HCT116 (cell line): Measurements from ENCODE around the gene SLC16A7. TPM values are rescaled to one million over a fixed set of nuclear protein-coding genes. Genes with fewer than 3 reads are reported as not detected.

Experiments used
- ATAC-seq: fragments of 200-7000 bp; cut with Tn5 transposase; 2 replicates; pipeline ENCODE4 v1.9.1; 2020; ENCODE audit warnings: mild to moderate bottlenecking, moderate library complexity
- BruUV-seq: library from RNA; stranded (reverse); fragments of 400-500 nt; replicated peaks from 2 replicates; lab custom pipeline; 2021; lab: Mats Ljungman, UMichigan
- CTCF ChIA-PET: fragments of 300-600 bp; sonication (Branson Sonifier 250); formaldehyde crosslinking; loops from one replicate; lab custom pipeline; 2021; ENCODE audit warnings: antibody characterized with exemption; lab: Charles Lee
- POLR2A ChIA-PET: fragments of 300-600, 350-600 bp; sonication (Branson Sonifier 250); formaldehyde crosslinking; loops from one replicate; lab custom pipeline; 2021; ENCODE audit warnings: antibody characterized with exemption; lab: Charles Lee
- RAD21 ChIA-PET, 2 experiments: fragments of 300-600 bp; sonication (Branson Sonifier 250); formaldehyde crosslinking; loops; one replicate each; lab custom pipeline; 2023; ENCODE audit warnings: low total read pairs in 2 of 2; ENCODE audit not compliant: uncharacterized antibody in 2 of 2, unreplicated experiment in 2 of 2, low non-redundant PET in 1 of 2; lab: Charles Lee
- DNase-seq: peaks from one replicate; pipeline ENCODE4 v3.0.0-alpha.2; 2010; ENCODE audit warnings: low read depth, low spot score
- H2AFZ ChIP-seq: fragments of 200-600 bp; shearing (Covaris generic), sonication (generic); 2 replicates; pipeline ENCODE4 v1.6.1; 2017; ENCODE audit warnings: low read depth, mixed run types, mixed read lengths, antibody characterized with exemption, low read length; ENCODE audit not compliant: poor library complexity, severe bottlenecking
- H3K27ac ChIP-seq: 2 replicates; pipeline ENCODE4 v1.5.1; 2012; ENCODE audit warnings: low read depth, low read length
- H3K27me3 ChIP-seq: fragments of 200-600 bp; sonication (generic); 2 replicates; pipeline ENCODE4 v1.6.1; 2016; ENCODE audit warnings: mixed run types, low read length, mixed read lengths; ENCODE audit not compliant: insufficient read depth
- H3K36me3 ChIP-seq, 2 experiments: fragments of 200-500 bp in 1 of 2; fragments of 200-600 bp in 1 of 2; sonication (Bioruptor generic) in 1 of 2; sonication (generic) in 1 of 2; 2 replicates each; pipeline versions ENCODE4 v1.5.1 to v1.6.1; 2014 to 2016; ENCODE audit warnings: low read length in 2 of 2, inconsistent platforms in 1 of 2, mixed read lengths in 1 of 2, mixed run types in 1 of 2; ENCODE audit not compliant: insufficient read depth in 2 of 2, control insufficient read depth in 1 of 2
- H3K4me1 ChIP-seq, 2 experiments: fragments of 200-600 bp in 1 of 2; sonication (generic) in 1 of 2; 2 replicates each; pipeline versions ENCODE4 v1.5.1 to v1.6.1; 2012 to 2017; ENCODE audit warnings: low read length in 2 of 2, inconsistent platforms in 1 of 2, mild to moderate bottlenecking in 1 of 2, mixed read lengths in 1 of 2, mixed run types in 1 of 2, moderate library complexity in 1 of 2; ENCODE audit not compliant: insufficient read depth in 2 of 2, control insufficient read depth in 1 of 2
- H3K4me2 ChIP-seq: fragments of 200-600 bp; sonication (generic); 2 replicates; pipeline ENCODE4 v1.6.1; 2017; ENCODE audit warnings: mixed run types, low read length, mixed read lengths
- H3K4me3 ChIP-seq, 2 experiments: fragments of 200-600 bp in 1 of 2; sonication (generic) in 1 of 2; replicated peaks in 1 of 2; 2 replicates each; pipeline ENCODE4 v1.5.1; 2011 to 2016; ENCODE audit warnings: low read length in 2 of 2, control low read depth in 1 of 2, low read depth in 1 of 2, mild to moderate bottlenecking in 1 of 2, mixed read lengths in 1 of 2, mixed run types in 1 of 2
- H3K79me2 ChIP-seq: fragments of 200-600 bp; sonication (generic); 2 replicates; pipeline ENCODE4 v1.6.1; 2017; ENCODE audit warnings: mild to moderate bottlenecking, mixed run types, low read length, moderate library complexity, mixed read lengths; ENCODE audit not compliant: insufficient read depth
- H3K9ac ChIP-seq: fragments of 200-600 bp; sonication (generic); 2 replicates; pipeline ENCODE4 v1.6.1; 2016; ENCODE audit warnings: low read length, mixed read lengths
- H3K9me2 ChIP-seq: fragments of 200-600 bp; sonication (generic), shearing (Covaris generic); 2 replicates; pipeline ENCODE4 v1.6.1; 2017; ENCODE audit warnings: mixed run types, mild to moderate bottlenecking, moderate library complexity; ENCODE audit not compliant: insufficient read depth
- H3K9me3 ChIP-seq, 2 experiments: fragments of 200-500 bp in 1 of 2; fragments of 200-600 bp in 1 of 2; sonication (Bioruptor generic) in 1 of 2; sonication (generic) in 1 of 2; 2 replicates each; pipeline ENCODE4 v1.6.1; 2014 to 2017; ENCODE audit warnings: low read length in 2 of 2, mixed read lengths in 2 of 2, inconsistent platforms in 1 of 2, low read depth in 1 of 2, mild to moderate bottlenecking in 1 of 2, mixed run types in 1 of 2, moderate library complexity in 1 of 2; ENCODE audit not compliant: control insufficient read depth in 1 of 2, insufficient read depth in 1 of 2
- H4K20me1 ChIP-seq: fragments of 200-600 bp; sonication (generic), shearing (Covaris generic); 2 replicates; pipeline ENCODE4 v1.6.1; 2017; ENCODE audit warnings: mixed run types, mild to moderate bottlenecking, moderate library complexity; ENCODE audit not compliant: insufficient read depth
- ATF3 ChIP-seq: IDR thresholded peaks from 2 replicates; pipeline ENCODE4 v1.6.1; 2012
- CBX3 ChIP-seq: IDR thresholded peaks from 2 replicates; pipeline ENCODE4 v1.6.1; 2012; ENCODE audit warnings: low read depth
- FOSL1 ChIP-seq: IDR thresholded peaks from 2 replicates; pipeline ENCODE4 v1.6.1; 2012; ENCODE audit warnings: low read depth
- JUND ChIP-seq: IDR thresholded peaks from 2 replicates; pipeline ENCODE4 v1.6.1; 2012
- RAD21 ChIP-seq: IDR thresholded peaks from 2 replicates; pipeline ENCODE4 v1.6.1; 2012; ENCODE audit warnings: low read depth, mild to moderate bottlenecking
- SP1 ChIP-seq: IDR thresholded peaks from 2 replicates; pipeline ENCODE4 v1.6.1; 2012; ENCODE audit warnings: low read depth
- SRF ChIP-seq: IDR thresholded peaks from 2 replicates; pipeline ENCODE4 v1.6.1; 2012; ENCODE audit warnings: low read depth
- YY1 ChIP-seq: IDR thresholded peaks from 2 replicates; pipeline ENCODE4 v1.6.1; 2011; ENCODE audit warnings: low read length, low read depth, moderate library complexity, mild to moderate bottlenecking; ENCODE audit not compliant: insufficient replicate concordance; ENCODE audit errors: extremely low read depth
- ZFX ChIP-seq: fragments of 450-650 bp; IDR thresholded peaks from 2 replicates; pipeline ENCODE4 v1.6.1; 2017
- intact Hi-C: fragments of 100-400 bp; cut with micrococcal nuclease; formaldehyde crosslinking; loops from 2 replicates; pipeline ENCODE4 v1.10.0; 2022
- total RNA-seq: library from RNA; stranded (reverse); gene quantifications from one replicate; pipeline ENCODE4 v1.2.1, GENCODE V29; 2021; ENCODE audit not compliant: unreplicated experiment

SLC16A7 gene
- total RNA-seq, 1 experiment from 2014 or later: 10.0 TPM

GRCh38 chr12:59587710-59588109 is 8.1 kb upstream of the SLC16A7 start:
- Histone ChIP-seq H3K9ac (no peak overlapping the region), H3K79me2 (no peaks in the 10 kb centered on the region), H3K9me3 (no peaks in the 10 kb centered on the region), H3K27ac (no peak overlapping the region), H4K20me1 (no peaks in the 10 kb centered on the region), H3K9me2 (no peaks in the 10 kb centered on the region), H3K4me2 (no peak overlapping the region), H3K27me3 (no peaks in the 10 kb centered on the region), H3K4me1 (no peaks in the 10 kb centered on the region), H3K4me3 (no peak overlapping the region), H3K36me3 (no peaks in the 10 kb centered on the region), H2AFZ (no peak overlapping the region)
- no peak for DNase-seq
- RAD21 ChIA-PET: no interaction called here
- intact Hi-C loops: no loop called here
- POLR2A ChIA-PET: no interaction called here
- TF ChIP-seq YY1 (no peak), ZFX (no peak), FOSL1 (no peak), SP1 (no peak), CBX3 (no peak), ATF3 (no peak), RAD21 (no peak)
- ATAC-seq: no peak
- CTCF ChIA-PET: no interaction called here
- BruUV-seq: no TSS peak

- Histone ChIP-seq H3K4me1 (peaks cover 9 to 24% of the 10 kb centered on the region in 2 experiments; a peak in 3 of 4 replicates), H3K36me3 (no peaks in the 10 kb centered on the region), H3K4me3 (no peak overlapping the region), H2AFZ (no peak overlapping the region), H3K9me3 (no peaks in the 10 kb centered on the region), H4K20me1 (no peaks in the 10 kb centered on the region), H3K9ac (no peak overlapping the region), H3K79me2 (no peaks in the 10 kb centered on the region), H3K9me2 (no peaks in the 10 kb centered on the region), H3K27me3 (no peaks in the 10 kb centered on the region), H3K27ac (no peak overlapping the region), H3K4me2 (no peak overlapping the region)
- no TSS peak for BruUV-seq
- ChIA-PET RAD21 (no interaction called here), POLR2A (no interaction called here), CTCF (no interaction called here)
- intact Hi-C loops: no loop called here
- no peak for DNase-seq
- no peak for ATAC-seq
- TF ChIP-seq JUND (no peak), ZFX (no peak), SRF (no peak), ATF3 (no peak)
These were observed 2.1 kb upstream of the SLC16A7 start for GRCh38 chr12:59593761-59594160.
